IMR-90 (cell line): Measurements from ENCODE around the gene KRT10. TPM values are rescaled to one million over a fixed set of nuclear protein-coding genes. Genes with fewer than 3 reads are reported as not detected.

ENCODE experiments used
- ATAC-seq: fragments of 200-7000 bp; cut with Tn5 transposase; 2 replicates; pipeline ENCODE4 v1.9.1; 2020; ENCODE audit warnings: low read depth, mild to moderate bottlenecking, moderate library complexity
- BruUV-seq: library from RNA; stranded (reverse); fragments of 400-500 nt; replicated peaks from 2 replicates; lab custom pipeline; 2021; lab: Mats Ljungman, UMichigan
- CTCF ChIA-PET: fragments of 300-600 bp; formaldehyde crosslinking; extraction: SDS; loops from one replicate; lab custom pipeline; 2021; ENCODE audit warnings: antibody characterized with exemption; lab: Yijun Ruan, JAX
- POLR2A ChIA-PET: fragments of 300-600 bp; sonication (Branson Sonifier 250); formaldehyde crosslinking; loops from one replicate; lab custom pipeline; 2022; ENCODE audit warnings: antibody characterized with exemption; ENCODE audit not compliant: unreplicated experiment; lab: Charles Lee
- DNase-seq: peaks from one replicate; pipeline ENCODE4 v3.0.0; 2013
- H2AFZ ChIP-seq: replicated peaks from 2 replicates; pipeline ENCODE3; 2013; ENCODE audit warnings: low read length, mild to moderate bottlenecking; ENCODE audit not compliant: poor library complexity
- H2AK5ac ChIP-seq: 2 replicates; pipeline ENCODE4 v1.6.1; 2013; ENCODE audit warnings: low read depth, low read length, inconsistent platforms
- H2AK9ac ChIP-seq: replicated peaks from 2 replicates; pipeline ENCODE3; 2013; ENCODE audit warnings: mild to moderate bottlenecking, low read depth, low read length, moderate library complexity; ENCODE audit not compliant: poor library complexity
- H2BK120ac ChIP-seq: 2 replicates; pipeline ENCODE4 v1.6.1; 2013; ENCODE audit warnings: low read depth, low read length, inconsistent platforms
- H2BK15ac ChIP-seq: 3 replicates; pipeline ENCODE4 v1.6.1; 2013; ENCODE audit warnings: low read depth, low read length, inconsistent platforms
- H2BK20ac ChIP-seq: 2 replicates; pipeline ENCODE4 v1.6.1; 2013; ENCODE audit warnings: low read depth, mild to moderate bottlenecking, inconsistent platforms, low read length, moderate library complexity
- H2BK5ac ChIP-seq: 2 replicates; pipeline ENCODE4 v1.6.1; 2013; ENCODE audit warnings: mild to moderate bottlenecking, low read depth, low read length, inconsistent platforms; ENCODE audit not compliant: poor library complexity, severe bottlenecking
- H3K14ac ChIP-seq: replicated peaks from 2 replicates; pipeline ENCODE4 v1.6.1; 2013; ENCODE audit warnings: low read depth, low read length, inconsistent platforms
- H3K18ac ChIP-seq: 2 replicates; pipeline ENCODE4 v1.6.1; 2013; ENCODE audit warnings: low read depth, low read length, control low read depth
- H3K23ac ChIP-seq: 2 replicates; pipeline ENCODE4 v1.6.1; 2013; ENCODE audit warnings: low read depth, low read length, inconsistent platforms
- H3K27ac ChIP-seq: 2 replicates; pipeline ENCODE4 v1.5.1; 2013; ENCODE audit warnings: mild to moderate bottlenecking, control low read depth, low read length; ENCODE audit not compliant: insufficient read depth
- H3K27me3 ChIP-seq: 2 replicates; pipeline ENCODE4 v1.6.1; 2013; ENCODE audit warnings: low read length; ENCODE audit not compliant: control insufficient read depth, insufficient read depth
- H3K36me3 ChIP-seq: 2 replicates; pipeline ENCODE4 v1.6.1; 2013; ENCODE audit warnings: low read length, mixed read lengths; ENCODE audit not compliant: control insufficient read depth, insufficient read depth
- H3K4ac ChIP-seq: 2 replicates; pipeline ENCODE4 v1.6.1; 2013; ENCODE audit warnings: low read depth, low read length, inconsistent platforms
- H3K4me1 ChIP-seq: 2 replicates; pipeline ENCODE4 v1.6.1; 2013; ENCODE audit warnings: low read length, mixed read lengths; ENCODE audit not compliant: control insufficient read depth, insufficient read depth
- H3K4me2 ChIP-seq: 2 replicates; pipeline ENCODE4 v1.6.1; 2013; ENCODE audit warnings: low read depth, mild to moderate bottlenecking, control low read depth, low read length, moderate library complexity
- H3K4me3 ChIP-seq: 2 replicates; pipeline ENCODE4 v1.5.1; 2013; ENCODE audit warnings: low read depth, mild to moderate bottlenecking, control low read depth, low read length, moderate library complexity; ENCODE audit not compliant: insufficient read depth
- H3K56ac ChIP-seq: 2 replicates; pipeline ENCODE4 v1.6.1; 2013; ENCODE audit warnings: low read length, inconsistent platforms; ENCODE audit not compliant: insufficient read depth; ENCODE audit errors: extremely low read depth
- H3K79me1 ChIP-seq, 2 experiments: 2 replicates each; pipeline ENCODE4 v1.6.1; 2013; ENCODE audit warnings: low read length in 2 of 2, inconsistent platforms in 1 of 2, low read depth in 1 of 2
- H3K9ac ChIP-seq: 2 replicates; pipeline ENCODE4 v1.6.1; 2013; ENCODE audit warnings: low read depth, low read length, control low read depth
- H3K9me1 ChIP-seq: 2 replicates; pipeline ENCODE4 v1.6.1; 2013; ENCODE audit warnings: low read length, inconsistent platforms; ENCODE audit not compliant: insufficient read depth
- H3K9me3 ChIP-seq: 2 replicates; pipeline ENCODE4 v1.6.1; 2013; ENCODE audit warnings: low read length; ENCODE audit not compliant: control insufficient read depth, insufficient read depth
- H4K20me1 ChIP-seq: 2 replicates; pipeline ENCODE4 v1.6.1; 2013; ENCODE audit warnings: low read length, inconsistent platforms; ENCODE audit not compliant: insufficient read depth
- H4K5ac ChIP-seq: 2 replicates; pipeline ENCODE4 v1.6.1; 2013; ENCODE audit warnings: mild to moderate bottlenecking, low read depth, low read length, control low read depth
- H4K8ac ChIP-seq, 2 experiments: 2 replicates each; pipeline ENCODE4 v1.6.1; 2013; ENCODE audit warnings: low read depth in 2 of 2, low read length in 2 of 2, control low read depth in 1 of 2, inconsistent platforms in 1 of 2
- H4K91ac ChIP-seq: 2 replicates; pipeline ENCODE4 v1.6.1; 2013; ENCODE audit warnings: low read depth, low read length, inconsistent platforms; ENCODE audit not compliant: insufficient read depth
- CTCF ChIP-seq: conservative IDR thresholded peaks from 2 replicates; pipeline ENCODE4 v1.5.1; 2012; ENCODE audit warnings: mild to moderate bottlenecking, low read depth, low read length, improper control_type of control experiment
- ELK1 ChIP-seq: fragments of 150-350 bp; IDR thresholded peaks from 2 replicates; pipeline ENCODE4 v1.6.1; 2016; ENCODE audit warnings: low read depth, mild to moderate bottlenecking, low read length, moderate library complexity, borderline replicate concordance
- FOS ChIP-seq: fragments of 150-350 bp; IDR thresholded peaks from 2 replicates; pipeline ENCODE4 v1.6.1; 2016; ENCODE audit warnings: low read depth, low read length
- MXI1 ChIP-seq: IDR thresholded peaks from 2 replicates; pipeline ENCODE4 v1.6.1; 2012; ENCODE audit warnings: low read depth, mild to moderate bottlenecking, low read length, moderate library complexity, borderline replicate concordance
- NFE2L2 ChIP-seq: fragments of 150-350 bp; IDR thresholded peaks from 2 replicates; pipeline ENCODE4 v1.6.1; 2016; ENCODE audit warnings: low read depth, mild to moderate bottlenecking, low read length
- POLR2A ChIP-seq: IDR thresholded peaks from 2 replicates; pipeline ENCODE4 v1.6.1; 2012; ENCODE audit warnings: mild to moderate bottlenecking, low read depth, low read length
- RAD21 ChIP-seq: IDR thresholded peaks from 2 replicates; pipeline ENCODE4 v1.6.1; 2012; ENCODE audit warnings: low read length, improper control_type of control experiment
- RCOR1 ChIP-seq: IDR thresholded peaks from 2 replicates; pipeline ENCODE4 v1.6.1; 2012; ENCODE audit warnings: mild to moderate bottlenecking, low read length, improper control_type of control experiment; ENCODE audit not compliant: insufficient replicate concordance
- SMC3 ChIP-seq: fragments of 150-350 bp; IDR thresholded peaks from 2 replicates; pipeline ENCODE4 v1.6.1; 2016; ENCODE audit warnings: low read depth, mild to moderate bottlenecking, antibody characterized with exemption, low read length, moderate library complexity
- USF2 ChIP-seq: fragments of 150-350 bp; IDR thresholded peaks from 2 replicates; pipeline ENCODE4 v1.6.1; 2017; ENCODE audit warnings: mild to moderate bottlenecking, antibody characterized with exemption, low read length, low read depth
- WGBS, 2 experiments: methylation state at CpG; one replicate each; pipeline versions ENCODE4 v1.1.5 to v1.1.7; 2013; ENCODE audit warnings: missing lambda C conversion rate in 2 of 2; ENCODE audit not compliant: insufficient read length in 1 of 2; ENCODE audit errors: extremely low coverage in 2 of 2; 5-methylcytosine and 5-hydroxymethylcytosine counted together
- dilution Hi-C: fragments of 300-500 bp; cut with HindIII; formaldehyde crosslinking; loops from one replicate; pipeline ENCODE4 v1.14.3; 2018; ENCODE audit warnings: low sequenced_read_pairs; ENCODE audit not compliant: unreplicated experiment
- in situ Hi-C: fragments of 300-500 bp; cut with MboI; formaldehyde crosslinking; loops from 3 replicates; pipeline ENCODE4 v1.14.3; 2019; ENCODE audit warnings: low sequenced_read_pairs, inconsistent platforms, mixed read lengths
- intact Hi-C: fragments of 100-400 bp; cut with micrococcal nuclease; formaldehyde crosslinking; loops from 2 replicates; pipeline ENCODE4 v1.10.0; 2022
- polyA plus RNA-seq, 3 experiments: library from polyadenylated mRNA; depleted of rRNA; stranded (reverse); fragments of >200 nt; gene quantifications; 2 replicates each; pipeline ENCODE4 v1.2.3, GENCODE V29; 2012; ENCODE audit warnings: low replicate concordance in 1 of 3
- total RNA-seq: library from RNA; depleted of rRNA; stranded (reverse); fragments of >200 nt; gene quantifications from 2 replicates; pipeline ENCODE4 v1.2.3, GENCODE V29; 2012

The KRT10 gene
- total and polyA plus RNA-seq, 2 of the 4 experiments (the other 2 are of a cell fraction), result 0.18 to 18.3 TPM

GRCh38 chr17:40843242-40843641 lies 20.8 kb upstream of the KRT10 start:
- H3K9ac ChIP-seq, result no peak overlapping the region
- no peak overlapping the region for H3K18ac ChIP-seq
- no peak overlapping the region for H3K27ac ChIP-seq
- no peak overlapping the region for H3K14ac ChIP-seq
- BruUV-seq, result no TSS peak
- no peaks in the 10 kb centered on the region for H3K4me1 ChIP-seq
- H3K9me3 ChIP-seq, result no peaks in the 10 kb centered on the region
- no peak overlapping the region for H3K56ac ChIP-seq
- H2BK120ac ChIP-seq, result no peak overlapping the region
- WGBS, 2 experiments, result no CpG with 5 or more reads among the region's 3 CpGs
- dilution Hi-C loops, result no loop called here
- H2AK5ac ChIP-seq, result no peak overlapping the region
- ATAC-seq, result no peak
- H3K4me3 ChIP-seq, result no peak overlapping the region
- 0 out of 2 replicates have a peak, but pooled peaks cover 2% of the 10 kb centered on the region for H3K9me1 ChIP-seq
- no peak overlapping the region for H2BK5ac ChIP-seq
- H2AFZ ChIP-seq, result no peak overlapping the region
- no peak overlapping the region for H4K5ac ChIP-seq
- H3K4ac ChIP-seq, result no peak overlapping the region
- no peak overlapping the region for H4K8ac ChIP-seq
- POLR2A ChIA-PET, result no interaction called here
- DNase-seq, result no peak
- no peaks in the 10 kb centered on the region for H4K20me1 ChIP-seq
- intact Hi-C loops, result no loop called here
- no peak for TF ChIP-seq SMC3
- TF ChIP-seq FOS, result no peak
- TF ChIP-seq MXI1, result no peak
- no peak for TF ChIP-seq RAD21
- TF ChIP-seq USF2, result no peak
- no peak for TF ChIP-seq ELK1
- no peak for TF ChIP-seq POLR2A
- no peak for TF ChIP-seq RCOR1
- no peak for TF ChIP-seq CTCF
- no peak for TF ChIP-seq NFE2L2
- H2BK20ac ChIP-seq, result no peak overlapping the region
- CTCF ChIA-PET, result interaction anchor here (1.2 kb wide), 1 partner anchor 8 kb away, joined by 3 read pairs; no protein-coding TSS in a partner anchor
- H3K23ac ChIP-seq, result no peak overlapping the region
- H3K79me1 ChIP-seq, result no peaks in the 10 kb centered on the region
- no peak overlapping the region for H2AK9ac ChIP-seq
- in situ Hi-C loops, result no loop called here
- H2BK15ac ChIP-seq, result no peak overlapping the region
- H4K91ac ChIP-seq, result no peak overlapping the region
- no peaks in the 10 kb centered on the region; the same call in 1 of the 2 replicates for H3K27me3 ChIP-seq
- H3K36me3 ChIP-seq, result no peaks in the 10 kb centered on the region
- no peak overlapping the region for H3K4me2 ChIP-seq
